ENCODE measurements around the gene DENND4C.

- TF ChIP-seq, protein P1, sequence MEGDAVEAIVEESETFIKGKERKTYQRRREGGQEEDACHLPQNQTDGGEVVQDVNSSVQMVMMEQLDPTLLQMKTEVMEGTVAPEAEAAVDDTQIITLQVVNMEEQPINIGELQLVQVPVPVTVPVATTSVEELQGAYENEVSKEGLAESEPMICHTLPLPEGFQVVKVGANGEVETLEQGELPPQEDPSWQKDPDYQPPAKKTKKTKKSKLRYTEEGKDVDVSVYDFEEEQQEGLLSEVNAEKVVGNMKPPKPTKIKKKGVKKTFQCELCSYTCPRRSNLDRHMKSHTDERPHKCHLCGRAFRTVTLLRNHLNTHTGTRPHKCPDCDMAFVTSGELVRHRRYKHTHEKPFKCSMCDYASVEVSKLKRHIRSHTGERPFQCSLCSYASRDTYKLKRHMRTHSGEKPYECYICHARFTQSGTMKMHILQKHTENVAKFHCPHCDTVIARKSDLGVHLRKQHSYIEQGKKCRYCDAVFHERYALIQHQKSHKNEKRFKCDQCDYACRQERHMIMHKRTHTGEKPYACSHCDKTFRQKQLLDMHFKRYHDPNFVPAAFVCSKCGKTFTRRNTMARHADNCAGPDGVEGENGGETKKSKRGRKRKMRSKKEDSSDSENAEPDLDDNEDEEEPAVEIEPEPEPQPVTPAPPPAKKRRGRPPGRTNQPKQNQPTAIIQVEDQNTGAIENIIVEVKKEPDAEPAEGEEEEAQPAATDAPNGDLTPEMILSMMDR (IDR thresholded peaks at IDR 0.05), result no peak
- no peak for TF ChIP-seq POLR2AphosphoS5 (IDR thresholded peaks at IDR 0.05)
These were observed 59.6 kb downstream of the DENND4C start for GRCh38 chr9:19290103-19290502.

All from transverse colon (tissue), 4 donors.